GM12864 (cell line): Measurements from ENCODE around the gene B3GAT1.

Experiments
- DNase-seq: peaks from one replicate; pipeline ENCODE4 v3.0.0-alpha.2; 2011; ENCODE audit warnings: low read depth
- H3K4me3 ChIP-seq: 2 replicates; pipeline ENCODE4 v1.5.1; 2011; ENCODE audit warnings: mild to moderate bottlenecking, low read depth, low read length, control low read depth
- TF ChIP-seq, protein P1 (sequence below): IDR thresholded peaks from 2 replicates; pipeline ENCODE4 v1.5.1; 2011; ENCODE audit warnings: low read depth, mild to moderate bottlenecking, moderate library complexity, low read length, control low read depth, inconsistent platforms; ENCODE audit errors: missing control alignments

The B3GAT1 gene

GRCh38 chr11:134416726-134417125 lies 4.7 kb upstream of the B3GAT1 start:
- TF ChIP-seq, protein P1, sequence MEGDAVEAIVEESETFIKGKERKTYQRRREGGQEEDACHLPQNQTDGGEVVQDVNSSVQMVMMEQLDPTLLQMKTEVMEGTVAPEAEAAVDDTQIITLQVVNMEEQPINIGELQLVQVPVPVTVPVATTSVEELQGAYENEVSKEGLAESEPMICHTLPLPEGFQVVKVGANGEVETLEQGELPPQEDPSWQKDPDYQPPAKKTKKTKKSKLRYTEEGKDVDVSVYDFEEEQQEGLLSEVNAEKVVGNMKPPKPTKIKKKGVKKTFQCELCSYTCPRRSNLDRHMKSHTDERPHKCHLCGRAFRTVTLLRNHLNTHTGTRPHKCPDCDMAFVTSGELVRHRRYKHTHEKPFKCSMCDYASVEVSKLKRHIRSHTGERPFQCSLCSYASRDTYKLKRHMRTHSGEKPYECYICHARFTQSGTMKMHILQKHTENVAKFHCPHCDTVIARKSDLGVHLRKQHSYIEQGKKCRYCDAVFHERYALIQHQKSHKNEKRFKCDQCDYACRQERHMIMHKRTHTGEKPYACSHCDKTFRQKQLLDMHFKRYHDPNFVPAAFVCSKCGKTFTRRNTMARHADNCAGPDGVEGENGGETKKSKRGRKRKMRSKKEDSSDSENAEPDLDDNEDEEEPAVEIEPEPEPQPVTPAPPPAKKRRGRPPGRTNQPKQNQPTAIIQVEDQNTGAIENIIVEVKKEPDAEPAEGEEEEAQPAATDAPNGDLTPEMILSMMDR, result no peak
- no peak for DNase-seq
- H3K4me3 ChIP-seq, result no peak overlapping the region

GRCh38 chr11:134414766-134415765 lies 3.0 kb upstream of the B3GAT1 start:
- TF ChIP-seq, protein P1, result no peak
- DNase-seq, result no peak
- H3K4me3 ChIP-seq, result no peak overlapping the region

GRCh38 chr11:134413826-134414731 lies 2.0 kb upstream of the B3GAT1 start:
- no peak for DNase-seq
- TF ChIP-seq, protein P1, result no peak
- no peak overlapping the region for H3K4me3 ChIP-seq

DNA sequence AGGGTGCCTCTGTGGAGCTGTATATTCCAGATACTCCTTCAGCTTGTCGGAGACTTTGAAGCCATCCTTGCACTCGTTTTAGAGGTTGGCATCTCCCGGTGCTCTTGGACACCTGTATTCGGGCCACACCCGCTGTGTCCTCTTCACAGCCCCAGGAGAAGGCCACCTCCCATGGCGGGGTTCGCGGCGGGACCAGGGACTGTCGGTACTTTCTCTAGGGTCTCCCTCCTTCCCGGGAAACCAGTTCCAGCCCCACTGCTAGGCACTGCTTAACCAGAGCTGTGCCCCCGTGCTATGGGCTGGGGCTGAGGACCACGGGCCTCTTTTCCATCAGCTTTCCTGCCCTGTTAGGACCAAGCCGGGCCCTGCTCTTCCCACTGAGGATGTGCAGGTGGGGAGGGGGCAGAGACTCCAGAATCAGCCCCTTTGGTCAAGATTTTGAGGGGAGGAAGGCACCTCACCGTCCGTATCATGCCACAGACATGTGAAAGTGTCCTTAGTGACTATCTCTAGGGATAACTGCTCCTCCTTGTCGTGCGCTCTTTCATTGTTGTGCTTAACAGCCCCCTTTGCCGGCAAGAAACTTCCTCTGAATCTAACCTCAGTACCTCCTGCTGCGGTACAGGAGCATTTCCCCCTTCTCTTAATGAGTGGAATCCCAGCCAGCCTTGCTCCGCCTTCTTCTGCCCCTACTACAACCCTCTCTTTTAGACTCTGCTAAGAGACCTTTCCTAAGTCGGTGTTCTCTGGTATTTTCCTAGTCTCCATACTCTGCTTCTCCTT lies 1.2 kb upstream of the B3GAT1 start:
- DNase-seq, result no peak
- TF ChIP-seq, protein P1, result no peak
- no peak overlapping the region for H3K4me3 ChIP-seq

DNA sequence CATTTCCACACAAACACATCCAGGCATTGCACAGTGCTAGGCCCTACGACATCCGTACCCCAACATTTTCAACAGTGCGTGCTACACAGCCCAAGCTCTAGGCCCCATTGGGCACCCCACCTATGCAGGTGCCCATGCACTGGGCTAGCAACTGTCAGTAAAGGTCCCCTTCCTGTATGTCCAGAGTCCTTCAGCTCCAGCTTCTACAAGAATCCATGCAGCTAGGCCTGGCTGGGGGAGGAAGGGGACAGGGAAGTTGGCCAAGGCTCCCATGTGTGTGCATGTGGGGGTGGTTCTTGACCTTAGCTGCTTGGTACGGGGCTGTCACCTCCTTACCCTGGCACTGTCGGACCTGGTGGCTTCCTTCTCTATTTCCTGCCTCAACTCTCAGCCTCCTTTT lies 1.3 kb downstream of the B3GAT1 start:
- TF ChIP-seq, protein P1, result no peak
- H3K4me3 ChIP-seq, result no peak overlapping the region
- DNase-seq, result no peak
